Thoracic aorta (tissue), 2 donors: Measurements from ENCODE around the gene CYP2E1. TPM values are rescaled to one million over a fixed set of nuclear protein-coding genes. Genes with fewer than 3 reads are reported as not detected.

Experiments used
- ATAC-seq: fragments of 150-250 bp; one replicate; pipeline ENCODE4 v1.8.0; 2017; ENCODE audit warnings: low read depth; ENCODE audit not compliant: insufficient number of reproducible peaks, low FRiP score
- DNase-seq: peaks from one replicate; pipeline ENCODE4 v3.0.0-alpha.2; 2020; ENCODE audit warnings: low spot score
- H3K27ac ChIP-seq, 2 donors: fragments of 200-600 bp; sonication (generic); 1 replicate in 1 of 2; 2 replicates in 1 of 2; pipeline ENCODE4 v1.5.1; 2016; ENCODE audit warnings: mild to moderate bottlenecking in 2 of 2, moderate library complexity in 2 of 2
- H3K27me3 ChIP-seq: fragments of 200-600 bp; sonication (generic); replicated peaks from 2 replicates; pipeline ENCODE4 v1.6.0; 2016; ENCODE audit warnings: mild to moderate bottlenecking; ENCODE audit not compliant: insufficient read depth
- H3K36me3 ChIP-seq: fragments of 200-600 bp; sonication (generic); one replicate; pipeline ENCODE4 v1.5.1; 2016
- H3K4me1 ChIP-seq, 2 donors: fragments of 200-600 bp; sonication (generic); 1 replicate in 1 of 2; 2 replicates in 1 of 2; pipeline versions ENCODE4 v1.5.1 to v1.6.0; 2016; ENCODE audit warnings: low read depth in 2 of 2, mild to moderate bottlenecking in 1 of 2; ENCODE audit not compliant: control insufficient read depth in 1 of 2
- H3K4me3 ChIP-seq: fragments of 200-600 bp; sonication (generic); 2 replicates; pipeline ENCODE4 v1.5.1; 2016; ENCODE audit warnings: mild to moderate bottlenecking
- H3K9me3 ChIP-seq: fragments of 200-600 bp; sonication (generic); 2 replicates; pipeline ENCODE4 v1.5.1; 2016
- CTCF ChIP-seq: fragments of 200-600 bp; sonication (generic); IDR thresholded peaks from one replicate; pipeline ENCODE4 v1.5.1; 2019; ENCODE audit warnings: antibody characterized with exemption
- total RNA-seq, 2 donors: library from RNA; depleted of rRNA; stranded (reverse); fragments of >200 nt; gene quantifications; one replicate each; pipeline versions ENCODE4 v1.1.0 to v1.2.3, GENCODE V29; 2016

CYP2E1 gene
- total RNA-seq, 2 donors from 2014 or later, result 2.9 to 5.3 TPM

- Histone ChIP-seq H3K4me3 (no peak overlapping the region), H3K27me3 (no peaks in the 10 kb centered on the region), H3K27ac (no peak overlapping the region), H3K36me3 (no peaks in the 10 kb centered on the region), H3K9me3 (peaks cover 12% of the 10 kb centered on the region), H3K4me1 (peaks cover 6 to 17% of the 10 kb centered on the region in 2 donors)
- ATAC-seq (no peak), DNase-seq (no peak)
- TF ChIP-seq CTCF, result no peak
Observed at GRCh38 chr10:133523631-133524203, 3.4 kb upstream of the CYP2E1 start.

DNA sequence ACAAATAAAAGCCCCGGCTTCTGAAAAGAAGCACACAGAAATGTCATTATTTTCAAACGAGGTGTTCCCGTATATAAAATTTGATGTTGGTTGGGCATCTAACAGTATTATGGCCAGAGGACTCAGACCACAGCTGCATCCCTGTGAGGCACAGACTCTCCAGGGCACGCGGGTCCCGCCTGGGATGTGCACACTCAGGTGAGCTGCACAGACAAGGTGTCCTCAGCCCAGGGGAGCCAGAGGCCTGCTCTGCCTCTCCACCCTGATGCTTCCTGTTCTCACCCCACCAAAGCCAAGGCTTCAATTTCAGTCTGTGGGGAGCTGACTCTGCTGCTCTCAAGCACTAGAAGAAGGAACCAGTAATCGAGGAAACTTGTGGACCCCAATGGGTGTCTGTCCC, 1.7 kb upstream of the CYP2E1 start:
- ATAC-seq (no peak), DNase-seq (no peak)
- no peak for TF ChIP-seq CTCF
- H3K27me3 ChIP-seq, result no peaks in the 10 kb centered on the region
- no peaks in the 10 kb centered on the region for H3K36me3 ChIP-seq
- peaks cover 12 to 20% of the 10 kb centered on the region in 2 donors for H3K4me1 ChIP-seq
- H3K27ac ChIP-seq, result no peak overlapping the region
- peaks cover 12% of the 10 kb centered on the region for H3K9me3 ChIP-seq
- no peak overlapping the region for H3K4me3 ChIP-seq

DNA sequence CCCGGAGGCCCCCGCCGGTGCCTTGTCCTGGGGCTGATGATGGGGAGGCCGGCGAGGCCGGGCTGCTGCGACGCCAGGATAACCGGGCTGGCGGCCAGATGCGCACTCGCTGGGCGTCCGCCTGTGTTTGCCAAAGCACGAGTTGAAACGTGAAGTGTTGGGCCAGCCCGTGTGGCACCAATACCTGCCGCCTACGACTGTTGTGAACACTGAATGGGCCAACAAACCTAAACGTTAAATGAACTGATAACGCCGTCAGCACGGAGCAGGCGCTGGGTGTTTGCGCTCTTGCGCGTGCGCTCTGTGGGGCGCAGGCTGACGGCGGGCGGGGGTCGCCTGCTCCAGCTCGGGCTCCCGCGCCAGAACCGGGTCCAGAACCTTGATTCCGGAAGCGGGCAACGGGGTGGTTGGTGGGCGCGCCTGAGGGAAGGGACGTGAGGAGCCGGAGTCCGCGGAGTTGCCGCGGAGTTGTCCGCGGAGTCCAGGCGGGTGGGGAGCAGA, 658 bp downstream of the CYP2E1 start:
- H3K9me3 ChIP-seq, result peaks cover 12% of the 10 kb centered on the region
- ATAC-seq (no peak), DNase-seq (no peak)
- no peak overlapping the region for H3K27ac ChIP-seq
- H3K4me1 ChIP-seq, result peaks cover 12 to 20% of the 10 kb centered on the region in 2 donors
- peak overlapping the region; percentile 62 for H3K4me3 ChIP-seq
- no peak for TF ChIP-seq CTCF
- no peaks in the 10 kb centered on the region for H3K27me3 ChIP-seq
- no peaks in the 10 kb centered on the region for H3K36me3 ChIP-seq

- no peak for TF ChIP-seq CTCF
- ATAC-seq (no peak), DNase-seq (no peak)
- no peak overlapping the region for H3K27ac ChIP-seq
- H3K9me3 ChIP-seq, result peaks cover 8% of the 10 kb centered on the region
- H3K36me3 ChIP-seq, result no peaks in the 10 kb centered on the region
- H3K4me3 ChIP-seq, result peak overlapping the region; percentile 62
- H3K4me1 ChIP-seq, result peaks cover 12 to 20% of the 10 kb centered on the region in 2 donors
- H3K27me3 ChIP-seq, result no peaks in the 10 kb centered on the region
Observed at GRCh38 chr10:133528296-133528844, 1.2 kb downstream of the CYP2E1 start.

DNA sequence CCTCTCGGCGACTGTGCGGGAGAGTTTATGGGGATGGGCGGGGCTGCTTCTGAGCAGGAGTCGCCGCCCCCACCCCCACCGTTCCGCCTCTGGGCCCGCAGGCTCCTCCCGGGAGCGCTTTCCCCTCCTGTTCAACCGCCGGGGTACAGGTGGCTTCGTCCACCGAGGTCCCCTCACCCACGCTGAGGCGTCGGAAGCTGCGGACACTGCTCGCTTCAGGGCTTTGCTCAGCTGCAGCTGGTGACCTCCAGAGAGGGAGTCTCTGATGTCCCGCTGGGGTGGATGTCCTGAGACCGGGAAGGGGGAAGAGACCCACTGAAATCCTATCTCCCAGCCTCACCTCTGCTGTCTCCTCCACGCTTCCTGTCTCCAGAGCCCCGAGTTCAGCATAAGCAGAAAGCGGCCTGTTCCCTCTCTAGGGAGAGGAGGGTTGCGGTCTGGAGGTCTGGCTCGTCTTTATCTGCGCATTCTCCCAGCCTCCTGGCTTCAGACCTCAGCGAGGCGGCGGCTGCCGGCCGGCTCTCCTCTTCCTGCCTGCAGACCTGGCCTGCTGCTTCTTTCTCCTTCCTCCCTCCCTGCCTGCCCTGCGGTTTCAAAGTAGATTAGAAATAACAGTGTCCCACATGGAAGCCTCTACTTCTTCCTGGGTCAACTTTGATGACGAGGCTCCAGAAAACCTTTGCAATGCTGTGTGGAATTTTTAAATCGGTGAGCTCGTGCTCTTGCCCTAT, 1.8 kb downstream of the CYP2E1 start:
- Histone ChIP-seq H3K4me3 (peak overlapping the region; percentile 62), H3K36me3 (no peaks in the 10 kb centered on the region), H3K4me1 (peaks cover 12 to 20% of the 10 kb centered on the region in 2 donors), H3K9me3 (peaks cover 4% of the 10 kb centered on the region), H3K27me3 (no peaks in the 10 kb centered on the region), H3K27ac (no peak overlapping the region)
- no peak for ATAC-seq
- no peak for TF ChIP-seq CTCF
- no peak for DNase-seq
